BJ (cell line): ENCODE results near the gene RCOR1. TPM values are rescaled to one million over a fixed set of nuclear protein-coding genes. Genes with fewer than 3 reads are reported as not detected.
"Not testable (repeated sequence)": the region's sequence is repeated elsewhere in the genome, so short reads cannot be mapped to it uniquely, and the experiment has no call there.

Experiments
- CTCF ChIA-PET: fragments of 350-600 bp; formaldehyde crosslinking; extraction: SDS; loops from one replicate; lab custom pipeline; 2021; ENCODE audit warnings: antibody characterized with exemption, inconsistent platforms; lab: Yijun Ruan, JAX
- POLR2A ChIA-PET: fragments of 300-600 bp; sonication (Branson Sonifier 250); formaldehyde crosslinking; extraction: SDS; loops from one replicate; lab custom pipeline; 2021; ENCODE audit warnings: antibody characterized with exemption; lab: Charles Lee
- DNase-seq: peaks from one replicate; pipeline ENCODE4 v3.0.0-alpha.2; 2011; ENCODE audit warnings: low read depth
- H3K27me3 ChIP-seq: 2 replicates; pipeline ENCODE4 v1.6.0; 2011; ENCODE audit warnings: low read length; ENCODE audit not compliant: control insufficient read depth, insufficient read depth
- H3K36me3 ChIP-seq: 2 replicates; pipeline ENCODE4 v1.5.1; 2011; ENCODE audit warnings: low read length; ENCODE audit not compliant: control insufficient read depth, insufficient read depth
- H3K4me3 ChIP-seq: 2 replicates; pipeline ENCODE4 v1.5.1; 2011; ENCODE audit warnings: low read depth, mild to moderate bottlenecking, control low read depth, low read length
- polyA plus RNA-seq: library from polyadenylated mRNA; depleted of rRNA; stranded (reverse); fragments of >200 nt; gene quantifications from 2 replicates; pipeline ENCODE4 v1.2.3, GENCODE V29; 2011
- TF ChIP-seq, protein P1 (sequence below): IDR thresholded peaks from 2 replicates; pipeline ENCODE4 v1.5.1; 2011; ENCODE audit warnings: low read depth, mild to moderate bottlenecking, control low read depth, inconsistent platforms, low read length, moderate library complexity; ENCODE audit not compliant: insufficient read depth

Gene RCOR1
- polyA plus RNA-seq, 1 experiment, result 7.9 TPM

DNA sequence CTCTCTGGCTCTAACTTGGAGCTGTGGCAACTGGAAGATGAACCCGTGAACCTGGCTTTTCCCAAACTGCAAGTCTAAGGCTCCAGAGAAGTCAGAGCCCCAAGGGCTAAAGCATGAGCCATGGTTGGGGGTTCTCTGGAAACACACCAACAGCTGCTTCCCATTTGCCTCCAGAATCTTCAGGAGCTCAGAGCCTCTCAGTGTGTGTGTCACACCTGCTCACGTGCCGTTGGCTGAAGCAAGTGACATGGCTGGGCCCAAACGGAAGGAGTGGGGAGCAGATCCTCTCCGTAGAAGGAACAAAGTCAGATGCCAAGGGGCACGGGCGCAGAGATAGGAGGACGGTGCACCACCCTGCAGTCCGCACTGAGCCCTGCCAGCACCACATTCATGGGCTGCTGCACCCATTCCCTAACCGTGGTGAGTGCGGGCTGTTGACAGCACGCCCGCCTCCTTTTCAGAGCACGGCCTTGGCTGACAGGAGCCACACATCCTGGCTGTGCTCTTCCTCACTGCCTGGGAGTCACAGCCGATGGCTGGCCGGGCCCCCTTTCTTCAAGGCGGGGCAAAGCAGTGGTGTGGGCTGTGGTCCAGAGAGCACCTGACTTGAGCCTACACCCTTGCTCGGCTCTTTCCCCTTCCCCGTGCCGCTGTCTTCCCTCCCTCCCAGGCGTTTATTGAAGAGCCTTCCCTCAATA is 168.2 kb downstream of the RCOR1 start:
- no peaks in the 10 kb centered on the region for H3K36me3 ChIP-seq
- DNase-seq, result no peak
- 0 out of 2 replicates have a peak, but pooled peaks cover 1% of the 10 kb centered on the region for H3K27me3 ChIP-seq
- TF ChIP-seq, protein P1, sequence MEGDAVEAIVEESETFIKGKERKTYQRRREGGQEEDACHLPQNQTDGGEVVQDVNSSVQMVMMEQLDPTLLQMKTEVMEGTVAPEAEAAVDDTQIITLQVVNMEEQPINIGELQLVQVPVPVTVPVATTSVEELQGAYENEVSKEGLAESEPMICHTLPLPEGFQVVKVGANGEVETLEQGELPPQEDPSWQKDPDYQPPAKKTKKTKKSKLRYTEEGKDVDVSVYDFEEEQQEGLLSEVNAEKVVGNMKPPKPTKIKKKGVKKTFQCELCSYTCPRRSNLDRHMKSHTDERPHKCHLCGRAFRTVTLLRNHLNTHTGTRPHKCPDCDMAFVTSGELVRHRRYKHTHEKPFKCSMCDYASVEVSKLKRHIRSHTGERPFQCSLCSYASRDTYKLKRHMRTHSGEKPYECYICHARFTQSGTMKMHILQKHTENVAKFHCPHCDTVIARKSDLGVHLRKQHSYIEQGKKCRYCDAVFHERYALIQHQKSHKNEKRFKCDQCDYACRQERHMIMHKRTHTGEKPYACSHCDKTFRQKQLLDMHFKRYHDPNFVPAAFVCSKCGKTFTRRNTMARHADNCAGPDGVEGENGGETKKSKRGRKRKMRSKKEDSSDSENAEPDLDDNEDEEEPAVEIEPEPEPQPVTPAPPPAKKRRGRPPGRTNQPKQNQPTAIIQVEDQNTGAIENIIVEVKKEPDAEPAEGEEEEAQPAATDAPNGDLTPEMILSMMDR, result no peak
- H3K4me3 ChIP-seq, result no peak overlapping the region
- ChIA-PET POLR2A (no interaction called here), CTCF (interaction anchor here (1.2 to 1.5 kb wide), 2 partner anchors 14 kb away, joined by 3 to 6 read pairs; no protein-coding TSS in a partner anchor)

DNA sequence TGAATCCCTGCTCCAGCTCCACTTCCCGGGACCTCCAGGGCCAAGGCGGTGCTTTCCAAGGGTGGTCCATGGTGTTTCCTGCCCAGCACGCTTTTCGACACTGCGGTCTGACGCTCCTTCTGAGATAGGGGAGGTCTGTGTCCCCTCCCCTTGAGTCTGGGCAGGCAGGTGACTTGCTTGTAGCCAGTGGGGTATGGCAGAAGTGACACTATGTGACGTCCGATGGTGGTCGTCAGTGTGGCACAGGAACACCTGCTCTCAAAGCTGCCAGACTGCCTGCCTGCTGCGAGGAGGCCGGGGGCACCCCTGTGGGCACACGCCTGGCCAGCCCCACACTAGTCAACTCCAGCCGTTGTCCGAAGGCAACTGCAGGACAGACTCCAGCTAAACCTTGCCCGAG is 168.8 kb downstream of the RCOR1 start:
- H3K27me3 ChIP-seq, result 0 out of 2 replicates have a peak, but pooled peaks cover 1% of the 10 kb centered on the region
- no peak overlapping the region for H3K4me3 ChIP-seq
- TF ChIP-seq, protein P1, result no peak
- DNase-seq, result no peak
- CTCF ChIA-PET, result interaction anchor here (1.2 kb wide), 1 partner anchor 13 kb away, joined by 3 read pairs; no protein-coding TSS in a partner anchor
- no peaks in the 10 kb centered on the region for H3K36me3 ChIP-seq
- POLR2A ChIA-PET, result no interaction called here

DNA sequence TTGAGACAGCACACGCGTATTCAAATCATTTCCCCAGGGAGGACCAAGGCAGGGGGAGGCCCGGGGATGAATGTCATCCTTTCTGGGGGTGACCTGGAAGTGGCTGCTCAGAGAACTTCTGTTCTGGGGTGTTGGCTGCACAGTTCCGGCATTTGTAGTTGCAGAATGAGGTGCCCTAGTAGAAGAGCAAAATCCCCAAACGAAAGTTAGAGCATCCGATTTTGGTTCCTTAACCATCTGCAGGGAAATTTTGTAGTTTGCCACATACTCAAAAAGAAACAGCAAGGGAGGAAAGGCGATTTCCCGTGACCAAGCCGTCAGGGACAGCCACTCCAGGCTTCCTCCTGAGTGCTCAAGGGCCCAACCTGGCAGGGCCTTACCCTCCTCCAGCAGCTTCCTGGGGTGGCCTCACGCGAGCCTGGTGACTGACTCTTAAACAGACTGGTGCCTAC is 171.8 kb downstream of the RCOR1 start:
- H3K4me3 ChIP-seq, result no peak overlapping the region
- H3K27me3 ChIP-seq, result peaks cover 3% of the 10 kb centered on the region; the same call in 1 of the 2 replicates
- TF ChIP-seq, protein P1, result no peak
- no peak for DNase-seq
- H3K36me3 ChIP-seq, result no peaks in the 10 kb centered on the region
- ChIA-PET POLR2A (interaction anchor here (0.6 kb wide), 1 partner anchor 98 kb away, joined by 18 read pairs; no protein-coding TSS in a partner anchor), CTCF (interaction anchor here (0.7 to 3.2 kb wide), 3 partner anchors 11 to 153 kb away, joined by 3 to 8 read pairs (median 3); no protein-coding TSS in a partner anchor)

DNA sequence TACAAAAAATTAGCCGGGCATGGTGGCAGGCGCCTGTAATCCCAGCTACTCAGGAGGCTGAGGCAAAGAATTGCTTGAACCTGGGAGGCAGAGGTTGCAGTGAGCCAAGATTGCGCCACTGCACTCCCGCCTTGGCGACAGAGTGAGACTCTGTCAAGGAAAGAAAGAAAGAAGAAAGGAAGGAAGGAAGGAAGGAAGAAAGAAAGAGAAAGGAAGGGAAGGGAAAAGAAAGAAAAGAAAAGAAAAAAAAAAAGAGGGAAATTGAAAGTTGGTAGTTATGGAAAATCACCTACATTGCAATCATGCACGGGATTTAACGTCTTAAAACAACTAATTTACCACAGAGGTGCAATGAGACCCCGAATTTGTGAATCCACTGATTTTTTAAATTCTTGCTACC is 173.3 kb downstream of the RCOR1 start:
- H3K27me3 ChIP-seq, POLR2A ChIA-PET, H3K4me3 ChIP-seq, H3K36me3 ChIP-seq, DNase-seq: not testable (repeated sequence)
- CTCF ChIA-PET, result interaction anchor here (3.2 kb wide), 1 partner anchor 9 kb away, joined by 8 read pairs; no protein-coding TSS in a partner anchor

DNA sequence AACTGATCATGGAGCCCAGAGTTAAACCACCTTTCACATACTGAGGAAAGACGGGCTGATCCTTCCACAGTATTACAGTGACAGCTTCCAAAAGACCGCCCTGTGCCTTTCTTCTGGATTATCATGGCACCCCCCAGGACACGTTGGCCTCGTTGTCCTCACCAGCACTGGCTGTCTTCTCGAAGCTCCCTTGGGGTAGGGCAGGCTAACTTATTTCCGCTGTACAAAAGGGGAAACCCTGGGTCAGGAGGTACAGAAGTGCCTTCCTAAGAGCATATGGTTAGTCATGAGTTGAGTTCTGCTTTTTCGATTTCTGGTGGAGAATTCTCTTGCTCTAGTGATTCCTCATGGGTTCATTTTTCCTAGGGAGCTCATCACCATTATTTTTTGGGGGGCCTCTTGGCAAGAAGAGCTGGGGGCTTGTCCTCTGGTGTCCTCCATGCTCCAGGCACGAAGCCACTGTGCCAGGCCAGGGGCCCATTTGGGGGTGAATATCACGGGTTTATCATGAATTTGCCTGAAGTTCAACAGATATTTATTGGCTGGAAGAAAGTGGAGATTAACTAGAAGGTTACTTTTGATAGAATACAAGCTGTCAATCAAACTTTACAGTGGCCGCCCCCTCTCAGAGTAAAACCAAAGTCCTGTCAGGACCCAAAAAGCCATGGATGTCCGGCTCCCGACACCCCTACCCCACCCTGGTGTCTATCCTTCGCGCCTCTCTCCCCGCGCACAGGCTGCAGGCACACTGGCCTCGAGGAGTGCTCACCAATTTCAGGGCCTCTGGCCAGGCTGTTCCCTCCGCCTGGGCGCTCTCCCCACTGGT is 176.0 kb downstream of the RCOR1 start:
- TF ChIP-seq, protein P1, result no peak
- Histone ChIP-seq H3K36me3 (no peaks in the 10 kb centered on the region), H3K4me3 (no peak overlapping the region), H3K27me3 (peaks cover 7% of the 10 kb centered on the region)
- no peak for DNase-seq
- ChIA-PET POLR2A (no interaction called here), CTCF (no interaction called here)
